GM06990 (cell line): ENCODE data around the gene SALL3.
"Not testable (repeated sequence)": the region's sequence is repeated elsewhere in the genome, so short reads cannot be mapped to it uniquely, and the experiment has no call there.

Experiments
- DNase-seq: peaks from one replicate; pipeline ENCODE4 v3.0.0-alpha.2; 2011; ENCODE audit not compliant: insufficient read length; ENCODE audit errors: extremely low read depth
- H3K27me3 ChIP-seq: replicated peaks from 2 replicates; pipeline ENCODE4 v1.6.0; 2011; ENCODE audit warnings: low read length; ENCODE audit not compliant: control insufficient read depth, insufficient read depth
- H3K36me3 ChIP-seq: 2 replicates; pipeline ENCODE4 v1.5.1; 2011; ENCODE audit warnings: low read length; ENCODE audit not compliant: control insufficient read depth, insufficient read depth
- H3K4me3 ChIP-seq: replicated peaks from 2 replicates; pipeline ENCODE4 v1.5.1; 2011; ENCODE audit warnings: low read depth, mild to moderate bottlenecking, control low read depth, low read length
- TF ChIP-seq, protein P1 (sequence below): IDR thresholded peaks from 2 replicates; pipeline ENCODE4 v1.5.1; 2011; ENCODE audit warnings: low read length, control low read depth, mild to moderate bottlenecking, inconsistent platforms; ENCODE audit not compliant: insufficient read depth, poor library complexity, severe bottlenecking

Gene SALL3

DNA sequence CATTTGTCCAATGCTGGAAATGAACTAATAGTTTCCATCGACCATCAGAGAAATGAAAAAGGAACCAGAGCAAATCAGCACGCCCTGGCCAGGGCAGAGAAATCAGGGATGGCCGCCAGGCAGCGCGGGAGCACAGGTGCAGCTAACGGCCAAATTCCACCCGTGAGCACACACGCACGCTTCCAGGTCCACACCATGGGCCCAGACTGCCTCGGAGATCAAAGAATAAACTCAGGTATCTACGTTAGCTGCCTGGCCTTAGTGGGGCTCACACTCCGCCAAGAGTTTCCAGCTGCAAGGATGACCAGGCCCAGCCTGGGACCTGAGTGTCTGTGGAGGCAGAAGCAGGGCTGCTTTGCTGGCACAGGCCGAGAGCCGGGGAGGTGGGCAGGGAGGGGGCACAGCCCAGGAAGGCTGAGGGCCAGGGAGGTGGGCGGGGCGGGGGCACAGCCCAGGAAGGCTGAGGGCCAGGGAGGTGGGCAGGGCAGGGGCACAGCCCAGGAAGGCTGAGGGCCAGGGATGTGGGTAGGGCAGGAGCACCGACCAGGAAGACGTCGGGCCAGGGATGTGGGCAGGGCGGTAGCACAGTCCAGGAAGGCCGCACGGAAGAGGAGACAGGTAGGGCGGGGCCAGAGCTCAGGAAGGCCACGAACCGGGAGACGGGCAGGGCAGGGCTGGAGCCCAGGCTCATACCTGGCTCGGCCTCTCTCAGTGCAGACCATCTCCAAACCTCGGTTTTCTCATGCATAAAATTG lies 43.2 kb upstream of the SALL3 start:
- TF ChIP-seq, protein P1, sequence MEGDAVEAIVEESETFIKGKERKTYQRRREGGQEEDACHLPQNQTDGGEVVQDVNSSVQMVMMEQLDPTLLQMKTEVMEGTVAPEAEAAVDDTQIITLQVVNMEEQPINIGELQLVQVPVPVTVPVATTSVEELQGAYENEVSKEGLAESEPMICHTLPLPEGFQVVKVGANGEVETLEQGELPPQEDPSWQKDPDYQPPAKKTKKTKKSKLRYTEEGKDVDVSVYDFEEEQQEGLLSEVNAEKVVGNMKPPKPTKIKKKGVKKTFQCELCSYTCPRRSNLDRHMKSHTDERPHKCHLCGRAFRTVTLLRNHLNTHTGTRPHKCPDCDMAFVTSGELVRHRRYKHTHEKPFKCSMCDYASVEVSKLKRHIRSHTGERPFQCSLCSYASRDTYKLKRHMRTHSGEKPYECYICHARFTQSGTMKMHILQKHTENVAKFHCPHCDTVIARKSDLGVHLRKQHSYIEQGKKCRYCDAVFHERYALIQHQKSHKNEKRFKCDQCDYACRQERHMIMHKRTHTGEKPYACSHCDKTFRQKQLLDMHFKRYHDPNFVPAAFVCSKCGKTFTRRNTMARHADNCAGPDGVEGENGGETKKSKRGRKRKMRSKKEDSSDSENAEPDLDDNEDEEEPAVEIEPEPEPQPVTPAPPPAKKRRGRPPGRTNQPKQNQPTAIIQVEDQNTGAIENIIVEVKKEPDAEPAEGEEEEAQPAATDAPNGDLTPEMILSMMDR = no peak
- no peak for DNase-seq
- Histone ChIP-seq H3K27me3 (no peaks in the 10 kb centered on the region), H3K36me3 (no peaks in the 10 kb centered on the region), H3K4me3 (no peak overlapping the region)

DNA sequence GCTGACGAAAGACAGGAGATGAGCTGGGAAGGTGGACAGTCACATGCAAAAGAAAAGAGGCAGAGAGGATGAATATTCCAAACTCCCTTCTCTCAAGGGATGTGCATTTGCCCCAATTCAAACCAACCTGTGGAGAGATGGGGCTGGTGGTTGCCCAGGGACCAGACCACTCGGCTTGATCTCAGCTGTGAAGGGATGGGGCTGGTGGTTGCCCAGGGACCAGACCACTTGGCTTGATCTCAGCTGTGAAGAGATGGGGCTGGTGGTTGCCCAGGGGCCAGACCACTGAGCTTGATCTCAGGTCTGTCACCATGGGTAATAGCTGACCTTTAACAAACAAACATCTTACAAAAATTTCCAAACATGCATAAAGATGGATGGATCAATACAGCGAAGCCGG lies 42.5 kb upstream of the SALL3 start:
- Histone ChIP-seq H3K27me3 (no peaks in the 10 kb centered on the region), H3K4me3 (no peak overlapping the region), H3K36me3 (no peaks in the 10 kb centered on the region)
- TF ChIP-seq, protein P1 = no peak
- no peak for DNase-seq

DNA sequence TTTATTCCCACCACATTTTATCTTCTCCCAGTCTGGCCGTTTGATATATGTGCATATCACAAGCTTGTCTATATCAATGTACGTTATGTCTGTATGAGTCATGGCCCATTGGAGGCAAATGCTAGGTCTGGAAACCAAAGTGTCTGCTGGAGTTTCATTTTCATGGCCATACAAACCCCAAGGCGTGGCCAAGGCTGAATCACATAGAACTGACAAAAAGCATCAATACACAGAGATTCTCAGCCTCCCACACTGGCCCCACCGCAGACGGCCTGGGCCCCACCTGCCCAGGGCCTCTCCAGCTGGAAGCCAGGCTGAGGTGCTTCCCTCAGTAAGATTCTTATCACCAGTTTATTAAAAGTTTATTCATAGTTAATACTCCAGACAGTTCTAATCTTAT lies 40.5 kb upstream of the SALL3 start:
- Histone ChIP-seq H3K36me3 (no peaks in the 10 kb centered on the region), H3K27me3 (no peaks in the 10 kb centered on the region), H3K4me3 (no peak overlapping the region)
- TF ChIP-seq, protein P1 = no peak
- no peak for DNase-seq

DNA sequence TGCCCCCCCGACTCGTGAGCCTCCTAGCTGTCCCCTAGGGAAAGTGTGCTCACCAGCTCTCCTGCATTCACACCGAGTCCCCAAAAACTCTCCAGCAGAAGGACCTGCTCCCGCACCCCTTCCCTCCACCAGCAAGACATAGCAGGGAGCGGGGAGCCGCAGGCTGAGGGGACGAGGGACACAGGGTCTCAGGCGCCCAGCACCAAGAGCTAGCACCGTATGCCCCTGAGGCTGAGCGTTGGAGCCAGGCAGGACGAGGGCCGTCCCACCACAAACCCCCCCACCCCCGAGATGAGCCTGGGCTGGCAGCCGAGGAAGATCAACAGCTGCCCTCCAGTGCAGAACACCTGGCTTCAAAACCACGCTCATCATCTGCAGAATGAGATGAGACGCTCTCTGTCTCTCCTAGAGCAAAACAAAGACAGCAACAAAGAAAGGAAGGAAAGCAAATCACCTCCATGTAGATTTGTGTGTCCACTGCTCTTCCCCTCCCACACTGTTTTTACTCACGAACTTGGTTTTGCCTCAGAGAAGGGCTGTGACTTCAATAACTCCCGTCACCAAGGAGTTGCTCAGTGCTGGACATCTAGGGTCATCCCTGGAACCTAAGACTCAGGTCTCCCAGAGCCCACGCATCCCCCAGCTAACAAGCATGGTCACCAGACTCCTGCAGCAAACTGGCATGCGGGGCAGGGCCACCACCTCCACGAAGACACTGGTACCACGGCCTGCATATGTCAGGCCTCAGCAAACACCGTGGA lies 39.7 kb upstream of the SALL3 start:
- no peak for DNase-seq
- no peaks in the 10 kb centered on the region for H3K36me3 ChIP-seq
- H3K27me3 ChIP-seq = no peaks in the 10 kb centered on the region
- TF ChIP-seq, protein P1 = no peak
- no peak overlapping the region for H3K4me3 ChIP-seq

DNA sequence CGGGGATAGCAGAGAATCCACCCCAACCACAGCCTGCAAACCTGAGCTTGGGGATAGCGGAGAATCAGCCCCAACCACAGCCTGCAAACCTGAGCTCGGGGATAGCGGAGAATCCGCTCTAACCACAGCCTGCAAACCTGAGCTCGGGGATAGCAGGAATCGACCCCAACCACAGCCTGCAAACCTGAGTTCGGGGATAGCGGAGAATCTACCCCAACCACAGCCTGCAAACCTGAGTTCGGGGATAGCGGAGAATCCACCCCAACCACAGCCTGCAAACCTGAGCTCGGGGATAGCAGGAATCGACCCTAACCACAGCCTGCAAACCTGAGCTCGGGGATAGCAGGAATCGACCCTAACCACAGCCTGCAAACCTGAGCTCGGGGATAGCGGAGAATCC lies 37.4 kb upstream of the SALL3 start:
- H3K27me3 ChIP-seq, DNase-seq, H3K36me3 ChIP-seq, H3K4me3 ChIP-seq: not testable (repeated sequence)

DNA sequence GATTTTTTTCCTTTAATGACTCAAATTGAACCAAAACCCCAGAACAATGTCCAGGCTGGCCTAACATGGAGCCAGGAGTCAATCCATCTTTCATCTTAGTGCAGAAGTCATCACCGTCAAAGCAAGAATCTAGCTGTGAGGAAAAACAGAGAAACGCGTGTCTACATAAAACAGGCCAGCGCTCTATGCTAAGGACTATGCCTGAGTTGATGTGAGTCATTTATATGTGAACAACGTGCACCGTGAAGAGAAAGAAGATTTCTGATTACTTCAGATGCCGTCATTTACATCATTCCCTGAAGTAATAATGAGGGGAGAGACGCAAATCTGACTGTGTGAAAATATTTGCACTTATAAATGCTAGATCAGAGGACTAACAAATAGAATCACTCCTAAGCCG lies 34.0 kb upstream of the SALL3 start:
- TF ChIP-seq, protein P1 = no peak
- DNase-seq = no peak
- Histone ChIP-seq H3K27me3 (no peaks in the 10 kb centered on the region), H3K4me3 (no peak overlapping the region), H3K36me3 (no peaks in the 10 kb centered on the region)
